ENCODE measurements around the gene MTMR2. TPM values are rescaled to one million over a fixed set of nuclear protein-coding genes. Genes with fewer than 3 reads are reported as not detected.

Gene MTMR2
- total and polyA plus RNA-seq, 2 donors (not counting 1 experiment from before 2014, with no cell fraction given): 4.8 to 15.4 TPM

GRCh38 chr11:95968585-95968984, 44.7 kb upstream of the MTMR2 start:
- H3K4me1 ChIP-seq (ENCODE audit: control insufficient read depth in 2 of 2, insufficient read depth in 2 of 2, low read length in 2 of 2): no peaks in the 10 kb centered on the region
- no peaks in the 10 kb centered on the region for H3K4me1 Mint-ChIP-seq
- H3K27me3 Mint-ChIP-seq: no peaks in the 10 kb centered on the region
- no peaks in the 10 kb centered on the region for H4K20me1 ChIP-seq (ENCODE audit: control insufficient read depth, insufficient read depth, low read length, poor library complexity, severe bottlenecking)
- DNase-seq: no peak
- peaks cover 3% of the 10 kb centered on the region for H3K9me3 Mint-ChIP-seq (ENCODE audit: insufficient read depth)
- H3K79me2 ChIP-seq (ENCODE audit: control insufficient read depth, insufficient read depth, low read length): no peaks in the 10 kb centered on the region
- H3K9me3 ChIP-seq (ENCODE audit: control extremely low read depth in 1 of 3, control insufficient read depth in 2 of 3, insufficient read depth in 1 of 3, low read length in 2 of 3): no peaks in the 10 kb centered on the region
- H3K4me3 Mint-ChIP-seq: no peak overlapping the region
- no peaks in the 10 kb centered on the region for H3K27me3 ChIP-seq (replicated peaks in 1 of 4; ENCODE audit: control extremely low read depth in 1 of 4, control insufficient read depth in 3 of 4, insufficient read depth in 4 of 4, low read length in 3 of 4)
- no peak overlapping the region for H3K4me2 ChIP-seq (replicated peaks; ENCODE audit: low read depth, low read length, poor library complexity, severe bottlenecking)
- ChIA-PET CTCF (no interaction called here), POLR2A (no interaction called here)
- H3K36me3 ChIP-seq (replicated peaks in 1 of 2; ENCODE audit: control extremely low read depth in 1 of 2, control insufficient read depth in 1 of 2, extremely low read depth in 1 of 2, insufficient read depth in 2 of 2, low read length in 1 of 2): no peaks in the 10 kb centered on the region
- H2AFZ ChIP-seq (ENCODE audit: insufficient read depth, low read depth, low read length, poor library complexity, severe bottlenecking): no peak overlapping the region
- no peak overlapping the region for H3K9ac ChIP-seq (ENCODE audit: low read length)
- intact Hi-C loops (cut with micrococcal nuclease): no loop called here
- no peak for ATAC-seq (ENCODE audit: low read depth)
- H3K27ac Mint-ChIP-seq: no peak overlapping the region
- whole genome bisulfite sequencing (ENCODE audit: insufficient coverage): no CpG with 5 or more reads among the region's 1 CpG
- no peak overlapping the region for H3K27ac ChIP-seq (ENCODE audit: low read length in 2 of 2)
- no peak for TF ChIP-seq CTCF (IDR thresholded peaks at IDR 0.05)
- TF ChIP-seq EZH2 (IDR thresholded peaks at IDR 0.05; ENCODE audit: borderline replicate concordance, insufficient read depth, low read depth, low read length, poor library complexity, severe bottlenecking): no peak
- H3K4me3 ChIP-seq (ENCODE audit: control extremely low read depth in 1 of 5, extremely low read depth in 1 of 5, insufficient read depth in 1 of 5, low read depth in 2 of 5, low read length in 4 of 5): no peak overlapping the region

GRCh38 chr11:95964281-95964680, 40.4 kb upstream of the MTMR2 start:
- no peak overlapping the region for H3K27ac ChIP-seq (ENCODE audit: low read length in 2 of 2)
- Mint-ChIP-seq H3K27me3 (no peaks in the 10 kb centered on the region), H3K4me1 (no peaks in the 10 kb centered on the region), H3K4me3 (no peak overlapping the region), H3K9me3 (ENCODE audit: insufficient read depth) (peaks cover 3% of the 10 kb centered on the region), H3K27ac (no peak overlapping the region)
- 100% methylated on average over 1 of the region's 1 CpG for WGBS (ENCODE audit: insufficient coverage)
- no peaks in the 10 kb centered on the region for H3K27me3 ChIP-seq (replicated peaks in 1 of 4; ENCODE audit: control extremely low read depth in 1 of 4, control insufficient read depth in 3 of 4, insufficient read depth in 4 of 4, low read length in 3 of 4)
- TF ChIP-seq CTCF (IDR thresholded peaks at IDR 0.05) (no peak), EZH2 (IDR thresholded peaks at IDR 0.05; ENCODE audit: borderline replicate concordance, insufficient read depth, low read depth, low read length, poor library complexity, severe bottlenecking) (no peak)
- no peak overlapping the region for H3K9ac ChIP-seq (ENCODE audit: low read length)
- H3K4me3 ChIP-seq (ENCODE audit: control extremely low read depth in 1 of 5, extremely low read depth in 1 of 5, insufficient read depth in 1 of 5, low read depth in 2 of 5, low read length in 4 of 5): no peak overlapping the region
- ChIA-PET POLR2A (no interaction called here), CTCF (no interaction called here)
- intact Hi-C loops (cut with micrococcal nuclease): no loop called here
- DNase-seq (no peak), ATAC-seq (ENCODE audit: low read depth) (no peak)
- H4K20me1 ChIP-seq (ENCODE audit: control insufficient read depth, insufficient read depth, low read length, poor library complexity, severe bottlenecking): no peaks in the 10 kb centered on the region
- H3K4me1 ChIP-seq (ENCODE audit: control insufficient read depth in 2 of 2, insufficient read depth in 2 of 2, low read length in 2 of 2): no peaks in the 10 kb centered on the region
- no peaks in the 10 kb centered on the region for H3K9me3 ChIP-seq (ENCODE audit: control extremely low read depth in 1 of 3, control insufficient read depth in 2 of 3, insufficient read depth in 1 of 3, low read length in 2 of 3)
- no peaks in the 10 kb centered on the region for H3K79me2 ChIP-seq (ENCODE audit: control insufficient read depth, insufficient read depth, low read length)
- H3K4me2 ChIP-seq (replicated peaks; ENCODE audit: low read depth, low read length, poor library complexity, severe bottlenecking): no peak overlapping the region
- H3K36me3 ChIP-seq (replicated peaks in 1 of 2; ENCODE audit: control extremely low read depth in 1 of 2, control insufficient read depth in 1 of 2, extremely low read depth in 1 of 2, insufficient read depth in 2 of 2, low read length in 1 of 2): no peaks in the 10 kb centered on the region
- H2AFZ ChIP-seq (ENCODE audit: insufficient read depth, low read depth, low read length, poor library complexity, severe bottlenecking): no peak overlapping the region

All from B cell (primary cell).